H1 (cell line): ENCODE measurements around the gene TMEM35B. TPM values are rescaled to one million over a fixed set of nuclear protein-coding genes. Genes with fewer than 3 reads are reported as not detected.

Experiments
- ASH2L ChIP-seq: fragments of 200-600, 300-600 bp; sonication (generic); IDR thresholded peaks from one replicate; pipeline ENCODE4 v1.7.1; 2017; ENCODE audit warnings: low read length
- EGR1 ChIP-seq: IDR thresholded peaks from 2 replicates; pipeline ENCODE4 v1.6.1; 2011; ENCODE audit warnings: low read depth, low read length, borderline replicate concordance
- GTF2F1 ChIP-seq: IDR thresholded peaks from 2 replicates; pipeline ENCODE4 v1.6.1; 2012; ENCODE audit warnings: low read depth, low read length, improper control_type of control experiment, borderline replicate concordance
- RBBP5 ChIP-seq: IDR thresholded peaks from 2 replicates; pipeline ENCODE4 v1.7.1; 2012; ENCODE audit warnings: low read depth, mild to moderate bottlenecking, inconsistent platforms, low read length, moderate library complexity, borderline replicate concordance
- SIX5 ChIP-seq: IDR thresholded peaks from 2 replicates; pipeline ENCODE4 v1.6.1; 2011; ENCODE audit warnings: mild to moderate bottlenecking, low read depth, low read length
- polyA plus RNA-seq, 7 experiments: library from polyadenylated mRNA; depleted of rRNA in 3 of 7; stranded (reverse) in 5 of 7; unstranded in 2 of 7; fragments of >200 nt in 5 of 7; fragments of 200-250 nt in 2 of 7; gene quantifications; 1 replicate in 5 of 7; 2 replicates in 1 of 7; 4 replicates in 1 of 7; pipeline versions ENCODE4 v1.2.1 to v1.2.3, GENCODE V29; 2011 to 2013; ENCODE audit warnings: missing spikeins in 2 of 7, mixed read lengths in 2 of 7
- total RNA-seq: library from RNA; stranded (reverse); fragmentation: NEBNext Ultra II Directional; extraction: Animal tissue kit (Norgen Biotek cat#: 25700); gene quantifications from 2 replicates; pipeline ENCODE4 v1.2.1, GENCODE V29; 2021
- TF ChIP-seq, protein P1 (sequence below), 3 experiments: IDR thresholded peaks; 1 replicate in 2 of 3; 2 replicates in 1 of 3; pipeline versions ENCODE4 v1.5.1 to v1.6.1; 2011; ENCODE audit warnings: low read length in 3 of 3, mild to moderate bottlenecking in 3 of 3, inconsistent platforms in 2 of 3, low read depth in 1 of 3, moderate library complexity in 1 of 3; ENCODE audit not compliant: insufficient read depth in 1 of 3; ENCODE audit errors: control extremely low read depth in 1 of 3

The TMEM35B gene
- total and polyA plus RNA-seq, 2 of the 8 experiments (the other 6 are each of a cell fraction or from before 2014, with no cell fraction given) = 10.2 to 31.1 TPM

- TF ChIP-seq EGR1 (no peak), RBBP5 (no peak), ASH2L (no peak), GTF2F1 (no peak), SIX5 (no peak)
- TF ChIP-seq, protein P1, sequence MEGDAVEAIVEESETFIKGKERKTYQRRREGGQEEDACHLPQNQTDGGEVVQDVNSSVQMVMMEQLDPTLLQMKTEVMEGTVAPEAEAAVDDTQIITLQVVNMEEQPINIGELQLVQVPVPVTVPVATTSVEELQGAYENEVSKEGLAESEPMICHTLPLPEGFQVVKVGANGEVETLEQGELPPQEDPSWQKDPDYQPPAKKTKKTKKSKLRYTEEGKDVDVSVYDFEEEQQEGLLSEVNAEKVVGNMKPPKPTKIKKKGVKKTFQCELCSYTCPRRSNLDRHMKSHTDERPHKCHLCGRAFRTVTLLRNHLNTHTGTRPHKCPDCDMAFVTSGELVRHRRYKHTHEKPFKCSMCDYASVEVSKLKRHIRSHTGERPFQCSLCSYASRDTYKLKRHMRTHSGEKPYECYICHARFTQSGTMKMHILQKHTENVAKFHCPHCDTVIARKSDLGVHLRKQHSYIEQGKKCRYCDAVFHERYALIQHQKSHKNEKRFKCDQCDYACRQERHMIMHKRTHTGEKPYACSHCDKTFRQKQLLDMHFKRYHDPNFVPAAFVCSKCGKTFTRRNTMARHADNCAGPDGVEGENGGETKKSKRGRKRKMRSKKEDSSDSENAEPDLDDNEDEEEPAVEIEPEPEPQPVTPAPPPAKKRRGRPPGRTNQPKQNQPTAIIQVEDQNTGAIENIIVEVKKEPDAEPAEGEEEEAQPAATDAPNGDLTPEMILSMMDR (IDR thresholded peaks at IDR 0.05; ENCODE audit: control extremely low read depth in 1 of 3, insufficient read depth in 1 of 3, low read depth in 1 of 3, low read length in 3 of 3) = no peak
- TF ChIP-seq, all 59 proteins: peak for 0
Observed at GRCh38 chr1:35032384-35032739, 47.2 kb upstream of the TMEM35B start (continued).
